Pons (tissue), 1 donor: ENCODE data around the gene AFG3L2.
"Not testable (repeated sequence)": the region's sequence is repeated elsewhere in the genome, so short reads cannot be mapped to it uniquely, and the experiment has no call there.

Experiments used
- DNase-seq: peaks from one replicate; pipeline ENCODE4 v3.0.0-alpha.2; 2016; ENCODE audit warnings: low spot score

Gene AFG3L2

DNA sequence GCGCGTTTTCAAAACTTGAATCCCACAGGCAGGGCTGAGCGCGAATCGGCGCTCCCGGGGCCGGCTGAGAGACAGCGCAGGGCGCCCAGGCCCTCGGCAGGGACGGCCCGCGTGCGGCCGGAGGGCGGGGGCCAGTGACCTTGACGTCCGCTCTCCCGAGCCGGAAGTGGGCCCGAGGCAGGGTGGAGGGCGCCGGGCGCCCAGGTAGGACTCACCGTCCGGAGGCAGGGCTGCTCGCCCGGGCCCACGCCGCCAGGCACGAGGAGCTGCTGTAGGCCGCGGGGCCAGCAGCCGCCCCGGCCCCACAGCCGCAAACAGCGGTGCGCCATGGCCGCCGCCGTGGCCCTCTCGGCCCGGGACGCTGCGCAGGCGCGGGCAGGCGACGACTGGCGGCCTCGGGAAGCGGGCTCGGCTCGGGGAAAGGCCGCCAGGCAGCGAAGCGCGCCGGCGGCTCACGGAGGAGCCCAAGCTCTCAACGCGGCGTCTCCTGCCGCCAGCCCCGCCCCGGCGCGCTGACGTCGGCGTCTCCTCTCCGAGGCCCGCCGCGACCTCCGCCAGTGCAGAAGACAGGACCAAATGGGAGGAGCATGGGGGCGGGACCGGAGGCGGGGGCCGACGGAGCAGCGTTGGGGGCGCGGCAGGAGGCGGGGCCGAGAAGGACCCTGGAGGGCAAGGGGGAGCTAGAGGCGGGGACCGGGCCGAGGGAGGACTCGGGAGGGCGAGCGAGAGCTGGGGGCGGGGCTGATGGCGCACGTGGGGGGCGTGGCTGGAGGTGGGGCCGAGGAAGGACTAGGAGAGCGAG lies at the start of gene AFG3L2:
Gene AFG3L2 (minus strand): TSS at position 474 of the 802 bp plus-strand sequence. CDS start 145 bp downstream, at position 329.
- DNase-seq, result peak; percentile 99

DNA sequence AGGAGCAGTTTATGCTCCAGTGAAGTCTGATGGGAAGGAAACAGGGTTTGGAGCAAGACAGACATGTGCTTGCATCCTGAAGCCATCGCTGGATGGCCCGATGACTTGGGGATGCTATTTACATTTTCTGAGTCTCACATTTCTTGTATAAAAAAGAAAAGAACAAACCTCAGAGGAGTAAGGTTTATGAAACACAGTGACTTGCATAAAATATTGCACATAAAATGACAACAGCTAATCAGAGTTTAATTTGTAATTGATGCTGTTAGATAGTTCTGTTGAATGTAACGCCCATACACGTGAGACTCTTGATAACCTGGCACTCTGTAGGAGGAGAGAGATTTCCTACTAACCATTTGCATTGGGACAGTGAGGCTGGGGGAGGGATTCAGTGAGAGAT lies 47.2 kb upstream of the AFG3L2 start:
- DNase-seq, result no peak

GRCh38 chr18:12423820-12424219 lies 46.8 kb upstream of the AFG3L2 start:
- no peak for DNase-seq

GRCh38 chr18:12423393-12423792 lies 46.4 kb upstream of the AFG3L2 start:
- no peak for DNase-seq

GRCh38 chr18:12422936-12423335 lies 45.9 kb upstream of the AFG3L2 start:
- no peak for DNase-seq

DNA sequence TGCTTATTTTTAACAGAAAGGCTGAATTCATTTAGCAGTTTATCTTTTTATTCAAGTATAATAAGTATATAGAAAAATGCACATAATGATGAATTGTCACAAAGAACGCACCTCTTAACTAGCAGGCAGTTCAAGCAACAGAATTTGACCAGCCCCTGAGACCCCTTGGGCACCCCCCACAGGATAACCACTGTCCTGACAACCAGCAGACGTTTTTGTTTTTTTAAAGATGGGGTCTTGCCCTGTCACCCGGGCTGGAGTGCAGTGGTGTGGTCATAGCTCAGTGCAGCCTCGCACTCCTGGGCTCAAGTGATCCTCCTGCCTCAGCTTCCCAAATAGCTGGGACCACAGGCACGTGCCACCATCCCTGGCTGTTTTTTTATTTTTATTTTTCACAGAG lies 44.7 kb upstream of the AFG3L2 start:
- DNase-seq, result no peak

- DNase-seq, result no peak
Observed at GRCh38 chr18:12420821-12421421, 43.9 kb upstream of the AFG3L2 start.

GRCh38 chr18:12417687-12418086 lies 40.7 kb upstream of the AFG3L2 start:
- peak; percentile 74 for DNase-seq

DNA sequence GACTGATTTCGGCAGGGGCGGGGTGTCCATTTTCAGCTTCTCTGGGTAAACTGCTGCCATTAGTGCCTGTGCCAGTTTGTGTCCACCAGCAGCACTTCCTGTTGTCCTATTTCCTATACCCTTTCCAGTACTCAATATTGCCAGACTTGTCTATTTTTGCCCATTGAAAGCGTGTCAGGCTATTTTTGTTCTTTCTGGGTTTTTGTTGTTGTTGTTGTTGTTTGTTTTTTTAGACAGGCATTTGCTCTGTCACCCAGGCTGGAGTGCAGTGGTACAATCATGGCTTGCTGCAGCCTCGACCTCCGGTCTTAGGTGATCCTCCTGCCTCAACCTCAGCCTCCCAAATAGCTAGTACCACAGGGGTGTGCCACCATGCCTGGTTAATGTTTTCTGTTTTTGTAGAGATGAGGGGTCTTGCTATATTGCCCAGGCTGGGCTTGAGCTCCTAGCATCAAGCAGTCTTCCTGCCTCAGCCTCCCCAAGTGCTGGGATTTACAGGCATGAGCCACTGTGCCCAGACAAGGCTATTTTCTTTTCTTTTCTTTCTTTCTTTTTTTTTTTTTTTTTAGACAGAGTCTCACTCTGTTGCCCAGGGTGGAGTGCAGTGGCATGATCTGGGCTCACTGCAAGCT lies 39.2 kb upstream of the AFG3L2 start:
- DNase-seq, result no peak

GRCh38 chr18:12411456-12411855 lies 34.4 kb upstream of the AFG3L2 start:
- no peak for DNase-seq

- not testable (repeated sequence) for DNase-seq
Observed at GRCh38 chr18:12410747-12411146, 33.7 kb upstream of the AFG3L2 start.

DNA sequence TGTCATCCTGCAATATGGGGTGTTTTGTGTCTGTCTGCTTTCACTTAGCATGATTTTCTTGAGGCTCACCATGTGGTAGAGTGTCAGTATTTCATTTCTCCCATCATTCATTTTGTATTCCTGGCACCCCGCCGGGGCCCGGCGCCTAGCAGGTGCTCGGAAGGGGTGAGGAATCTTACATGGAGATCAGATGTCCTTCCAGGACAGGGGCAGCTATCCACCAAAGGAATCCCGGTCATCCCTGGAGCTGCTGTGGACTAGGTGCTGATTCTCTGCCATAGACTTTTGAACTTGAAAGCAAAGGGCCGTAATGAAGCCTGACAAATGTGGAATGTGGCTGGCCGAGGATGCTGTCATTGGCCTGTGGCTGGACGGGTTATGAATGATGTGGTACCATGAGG lies 33.1 kb upstream of the AFG3L2 start:
- no peak for DNase-seq

GRCh38 chr18:12409469-12409868 lies 32.4 kb upstream of the AFG3L2 start:
- no peak for DNase-seq

GRCh38 chr18:12408247-12408869 lies 31.3 kb upstream of the AFG3L2 start:
- DNase-seq, result peak; percentile 69

DNA sequence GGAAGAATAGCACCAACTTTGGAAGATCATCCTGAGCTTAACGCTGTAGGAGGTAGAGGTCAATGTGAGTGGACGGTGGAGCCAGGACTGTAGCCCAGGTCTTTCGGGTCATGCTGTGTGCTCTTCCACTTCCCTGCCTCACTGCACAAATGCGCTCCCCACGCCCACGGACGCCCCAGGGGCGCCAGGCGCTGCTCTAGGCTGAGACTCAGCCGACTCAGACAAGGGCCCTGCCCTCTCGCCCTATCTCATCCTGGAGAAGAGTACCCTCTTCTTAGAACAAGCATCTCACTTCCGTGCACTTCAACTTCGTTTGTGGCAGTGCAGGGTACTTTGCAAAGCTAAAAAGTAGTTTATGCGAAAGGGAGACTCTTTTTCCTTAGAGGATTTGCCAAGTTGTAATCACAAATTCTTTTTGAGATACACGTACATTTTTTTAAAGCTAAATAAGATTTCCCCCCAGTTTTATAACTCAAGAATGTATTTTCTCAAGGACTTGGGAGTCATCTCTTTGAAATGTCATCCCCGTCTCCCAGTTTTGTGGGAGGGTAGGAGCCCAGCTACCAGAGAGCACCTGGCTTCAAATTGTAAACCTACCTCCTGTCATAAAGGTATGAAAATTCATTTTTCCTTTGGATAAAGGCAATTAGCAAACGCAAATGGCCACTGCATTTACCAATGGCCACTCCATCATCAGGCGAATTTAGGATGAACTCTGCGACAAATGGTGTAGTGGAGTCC lies 29.5 kb upstream of the AFG3L2 start:
- DNase-seq, result no peak

GRCh38 chr18:12405066-12405465 lies 28.0 kb upstream of the AFG3L2 start:
- DNase-seq, result no peak

GRCh38 chr18:12403601-12404506 lies 26.8 kb upstream of the AFG3L2 start:
- no peak for DNase-seq

DNA sequence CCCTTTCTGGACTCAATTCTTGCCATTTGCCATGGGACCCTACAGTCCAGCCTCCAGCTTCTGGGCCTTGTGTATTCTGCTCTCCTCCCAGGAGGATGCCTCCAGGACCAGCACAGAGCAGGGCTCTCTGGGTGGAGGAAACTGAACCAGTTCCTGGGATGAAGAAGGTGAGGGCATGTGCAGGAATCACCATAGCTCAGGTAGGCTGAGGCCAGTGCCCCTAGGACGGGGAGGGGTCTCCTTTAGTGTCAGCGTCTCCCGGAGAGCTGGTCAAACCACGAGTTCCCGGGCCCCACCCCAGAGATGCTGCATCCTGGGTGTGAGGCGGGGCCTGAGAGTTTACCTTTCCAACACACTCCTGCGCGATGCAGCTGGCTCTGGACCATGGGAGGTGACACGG lies 24.9 kb upstream of the AFG3L2 start:
- no peak for DNase-seq

DNA sequence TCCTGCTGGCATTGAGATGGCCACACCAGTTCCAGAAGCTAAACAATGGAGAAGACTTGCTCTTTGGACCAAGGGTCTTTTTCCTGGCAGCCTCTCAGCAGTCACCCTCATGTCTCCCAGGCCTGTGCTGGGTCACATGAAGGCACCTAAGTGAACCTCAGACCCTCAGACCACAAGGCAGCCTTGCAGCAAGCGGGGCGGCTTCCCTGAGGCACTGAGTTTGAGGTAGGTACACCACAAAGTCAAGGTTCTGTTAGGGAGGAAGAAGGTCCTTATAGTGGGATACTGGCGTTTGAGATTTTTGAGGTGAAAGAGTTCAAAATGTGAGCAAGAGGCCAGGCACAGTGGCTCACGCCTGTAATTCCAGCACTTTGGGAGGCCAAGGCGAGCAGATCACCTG lies 22.2 kb upstream of the AFG3L2 start:
- no peak for DNase-seq

- DNase-seq, result no peak
Observed at GRCh38 chr18:12398625-12399024, 21.6 kb upstream of the AFG3L2 start.

DNA sequence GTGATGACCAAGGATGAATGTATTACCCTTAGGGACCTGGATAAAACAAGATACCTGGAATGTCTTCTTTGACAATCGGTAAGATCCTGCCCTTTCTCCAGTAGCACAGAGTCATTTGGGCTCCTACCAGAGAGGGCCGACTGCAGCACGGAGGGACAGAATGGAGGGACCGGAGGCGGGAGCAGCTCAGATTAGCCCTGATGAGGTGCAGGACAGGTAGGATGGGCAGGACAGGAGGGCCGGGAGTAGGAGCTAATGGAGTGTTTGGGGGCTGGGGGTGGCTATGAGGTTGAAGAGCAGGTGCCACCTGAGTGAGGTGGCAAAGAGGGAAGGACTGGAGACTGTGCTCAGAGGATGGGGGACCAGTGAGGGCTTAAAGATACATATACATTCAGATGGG lies 20.8 kb upstream of the AFG3L2 start:
- DNase-seq, result no peak
